GM10847 (cell line): ENCODE measurements around the gene TH.

Source experiments
- POLR2A ChIP-seq: IDR thresholded peaks from 2 replicates; pipeline ENCODE4 v1.6.1; 2011; ENCODE audit not compliant: insufficient read length; ENCODE audit errors: extremely low read depth

Gene TH

GRCh38 chr11:2190657-2191471, 19.2 kb upstream of the TH start:
- no peak for TF ChIP-seq POLR2A

- TF ChIP-seq POLR2A, result no peak
Observed at GRCh38 chr11:2189938-2190656, 18.5 kb upstream of the TH start.

- TF ChIP-seq POLR2A, result no peak
Observed at GRCh38 chr11:2188745-2189144, 17.1 kb upstream of the TH start.

GRCh38 chr11:2187280-2187707, 15.7 kb upstream of the TH start:
- no peak for TF ChIP-seq POLR2A

GRCh38 chr11:2186669-2187279, 15.2 kb upstream of the TH start:
- no peak for TF ChIP-seq POLR2A

- no peak for TF ChIP-seq POLR2A
Observed at GRCh38 chr11:2185324-2186085, 13.9 kb upstream of the TH start.

- no peak for TF ChIP-seq POLR2A
Observed at GRCh38 chr11:2182692-2183474, 11.3 kb upstream of the TH start.

GRCh38 chr11:2182075-2182474, 10.5 kb upstream of the TH start:
- TF ChIP-seq POLR2A, result no peak

GRCh38 chr11:2180789-2181370, 9.3 kb upstream of the TH start:
- TF ChIP-seq POLR2A, result no peak

- TF ChIP-seq POLR2A, result no peak
Observed at GRCh38 chr11:2180347-2180746, 8.7 kb upstream of the TH start.

GRCh38 chr11:2179516-2179915, 7.9 kb upstream of the TH start:
- no peak for TF ChIP-seq POLR2A

GRCh38 chr11:2178906-2179494, 7.4 kb upstream of the TH start:
- no peak for TF ChIP-seq POLR2A

- no peak for TF ChIP-seq POLR2A
Observed at GRCh38 chr11:2177076-2177475, 5.5 kb upstream of the TH start.

- TF ChIP-seq POLR2A, result no peak
Observed at GRCh38 chr11:2176389-2176900, 4.8 kb upstream of the TH start.
